SK-N-MC (cell line): ENCODE data around the gene MAP7D2.
"Not testable (repeated sequence)": the region's sequence is repeated elsewhere in the genome, so short reads cannot be mapped to it uniquely, and the experiment has no call there.

Experiments used
- EZH2 ChIP-seq: fragments of 200-600 bp; sonication (generic); IDR thresholded peaks from one replicate; pipeline ENCODE4 v1.6.1; 2017; ENCODE audit warnings: antibody characterized with exemption
- POLR2AphosphoS5 ChIP-seq: IDR thresholded peaks from 2 replicates; pipeline ENCODE4 v1.6.1; 2012; ENCODE audit warnings: mild to moderate bottlenecking, low read depth, low read length, borderline replicate concordance

DNA sequence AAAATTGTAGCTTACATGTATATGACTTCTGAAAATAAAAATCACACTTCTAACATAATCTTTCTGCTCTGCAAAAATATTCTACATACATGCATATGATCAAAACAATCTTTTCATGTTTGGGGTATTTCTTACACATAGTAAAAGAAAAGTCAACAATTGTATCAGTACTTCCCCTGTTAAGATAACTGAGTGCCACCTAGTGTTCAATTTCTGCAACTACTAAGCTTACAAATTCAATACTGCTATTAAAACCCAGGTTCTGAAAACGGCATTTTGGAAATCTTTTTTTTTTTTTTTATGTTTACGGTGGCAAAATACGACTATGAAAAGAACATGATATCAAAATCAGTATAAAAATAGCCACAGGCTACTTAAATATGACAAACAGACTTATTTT, 10.7 kb upstream of the MAP7D2 start:
- not testable (repeated sequence) for TF ChIP-seq POLR2AphosphoS5, EZH2
